Right lung (tissue), 10 donors: ENCODE results near the gene COG3. TPM values are rescaled to one million over a fixed set of nuclear protein-coding genes. Genes with fewer than 3 reads are reported as not detected.
"Not testable (repeated sequence)": the region's sequence is repeated elsewhere in the genome, so short reads cannot be mapped to it uniquely, and the experiment has no call there.

Experiments
- DNase-seq, 2 donors: peaks; one replicate each; pipeline ENCODE4 v3.0.0-alpha.2; 2013
- long read RNA-seq, 8 donors: transcript quantifications; one replicate each; lab custom pipeline, GENCODE V29; 2026
- polyA plus RNA-seq, 5 donors: library from polyadenylated mRNA; unstranded; fragments of 120-200 nt; gene quantifications; one replicate each; pipeline versions ENCODE4 v1.2.1 to v1.2.3, GENCODE V29; 2013; ENCODE audit warnings: inconsistent platforms in 1 of 5, low replicate concordance in 1 of 5; ENCODE audit not compliant: insufficient read length in 5 of 5, insufficient read depth in 1 of 5

The COG3 gene, protein sequence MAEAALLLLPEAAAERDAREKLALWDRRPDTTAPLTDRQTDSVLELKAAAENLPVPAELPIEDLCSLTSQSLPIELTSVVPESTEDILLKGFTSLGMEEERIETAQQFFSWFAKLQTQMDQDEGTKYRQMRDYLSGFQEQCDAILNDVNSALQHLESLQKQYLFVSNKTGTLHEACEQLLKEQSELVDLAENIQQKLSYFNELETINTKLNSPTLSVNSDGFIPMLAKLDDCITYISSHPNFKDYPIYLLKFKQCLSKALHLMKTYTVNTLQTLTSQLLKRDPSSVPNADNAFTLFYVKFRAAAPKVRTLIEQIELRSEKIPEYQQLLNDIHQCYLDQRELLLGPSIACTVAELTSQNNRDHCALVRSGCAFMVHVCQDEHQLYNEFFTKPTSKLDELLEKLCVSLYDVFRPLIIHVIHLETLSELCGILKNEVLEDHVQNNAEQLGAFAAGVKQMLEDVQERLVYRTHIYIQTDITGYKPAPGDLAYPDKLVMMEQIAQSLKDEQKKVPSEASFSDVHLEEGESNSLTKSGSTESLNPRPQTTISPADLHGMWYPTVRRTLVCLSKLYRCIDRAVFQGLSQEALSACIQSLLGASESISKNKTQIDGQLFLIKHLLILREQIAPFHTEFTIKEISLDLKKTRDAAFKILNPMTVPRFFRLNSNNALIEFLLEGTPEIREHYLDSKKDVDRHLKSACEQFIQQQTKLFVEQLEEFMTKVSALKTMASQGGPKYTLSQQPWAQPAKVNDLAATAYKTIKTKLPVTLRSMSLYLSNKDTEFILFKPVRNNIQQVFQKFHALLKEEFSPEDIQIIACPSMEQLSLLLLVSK
- polyA plus RNA-seq: 10 to 100 TPM; 30.7 to 41.0 (median 35.6) TPM
- long read RNA-seq, donor 1, full-length matches to known transcripts: 10 of 10 reads
- long read RNA-seq, donor 1, partial matches to known transcripts: 0 of 10 reads
- long read RNA-seq, donor 1, other reads (novel, unspliced or antisense): 0 of 10 reads
- long read RNA-seq, donor 2, partial matches to known transcripts: 8 of 9 reads
- long read RNA-seq, donor 2, other reads (novel, unspliced or antisense): 0 of 9 reads
- long read RNA-seq, donor 3, full-length matches to known transcripts: 6 of 6 reads
- long read RNA-seq, donor 3, partial matches to known transcripts: 0 of 6 reads
- long read RNA-seq, donor 3, other reads (novel, unspliced or antisense): 0 of 6 reads
- long read RNA-seq, donor 4, full-length matches to known transcripts: 3 of 3 reads
- long read RNA-seq, donor 4, partial matches to known transcripts: 0 of 3 reads
- long read RNA-seq, donor 4, other reads (novel, unspliced or antisense): 0 of 3 reads
- long read RNA-seq, donor 5, full-length matches to known transcripts: 1 of 1 reads
- long read RNA-seq, donor 5, partial matches to known transcripts: 0 of 1 reads
- long read RNA-seq, donor 5, other reads (novel, unspliced or antisense): 0 of 1 reads
- long read RNA-seq, donor 6, full-length matches to known transcripts: 7 of 7 reads
- long read RNA-seq, donor 6, partial matches to known transcripts: 0 of 7 reads
- long read RNA-seq, donor 6, other reads (novel, unspliced or antisense): 0 of 7 reads
- long read RNA-seq, donor 7: 0 reads
- long read RNA-seq, donor 8, partial matches to known transcripts: 0 of 1 reads
- long read RNA-seq, donor 8, other reads (novel, unspliced or antisense): 0 of 1 reads

DNA sequence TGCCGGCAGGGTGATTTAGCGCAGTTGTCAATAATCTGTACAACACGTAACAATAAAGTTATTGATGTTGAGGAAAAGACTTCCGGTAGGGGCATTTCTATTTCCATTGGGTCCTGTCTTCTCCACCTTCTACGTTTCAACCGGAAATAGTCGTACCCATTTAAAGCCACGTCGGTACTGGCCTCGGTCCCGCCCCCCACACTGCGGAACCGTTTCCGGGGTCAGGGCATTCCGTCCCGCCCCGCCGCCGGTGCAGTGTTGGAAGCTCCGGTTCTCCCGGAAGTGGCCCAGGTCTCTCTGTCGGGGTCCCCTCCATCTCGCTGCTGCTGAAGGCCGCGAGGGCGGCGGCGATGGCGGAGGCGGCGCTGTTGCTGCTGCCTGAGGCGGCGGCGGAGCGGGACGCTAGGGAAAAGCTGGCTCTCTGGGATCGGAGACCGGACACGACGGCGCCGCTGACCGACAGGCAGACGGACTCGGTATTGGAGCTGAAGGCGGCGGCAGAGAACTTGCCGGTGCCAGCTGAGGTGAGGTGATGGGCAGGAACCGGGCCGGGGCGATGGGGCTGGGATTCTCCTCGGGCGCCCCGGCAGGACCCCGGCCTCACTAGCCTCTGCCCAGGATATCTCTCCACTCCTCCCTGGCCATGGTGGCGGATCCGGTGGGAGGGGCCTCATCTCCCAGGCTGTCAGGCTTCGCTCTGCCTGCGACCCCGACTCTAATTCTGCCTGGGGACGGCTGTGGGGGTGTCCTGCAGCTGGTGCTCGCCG, at the start of gene COG3:
Gene COG3, plus strand, starts transcription at position 253 of the 767 bp plus-strand sequence. Its CDS starts 98 bp downstream, at position 351.
- peak; percentile 93 to 95 for DNase-seq

DNA sequence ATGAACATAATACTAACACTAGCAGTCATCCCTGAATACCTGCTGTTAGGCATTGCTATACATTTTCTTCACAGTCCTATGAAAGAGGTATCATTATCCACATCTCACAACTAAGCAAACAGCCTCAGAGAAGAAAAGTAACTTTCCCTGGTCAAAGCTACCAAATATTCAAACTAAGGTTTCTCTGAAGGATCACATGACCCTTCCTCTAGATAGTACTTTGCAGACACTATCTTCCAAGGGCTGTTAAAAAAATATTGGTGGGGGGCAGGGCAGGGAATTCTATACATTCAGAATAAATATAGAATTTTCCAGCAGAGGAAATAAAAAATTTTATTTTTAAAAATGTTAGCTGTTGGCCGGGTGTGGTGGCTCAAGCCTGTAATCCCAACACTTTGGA, 49.6 kb upstream of the COG3 start:
- no peak for DNase-seq

DNA sequence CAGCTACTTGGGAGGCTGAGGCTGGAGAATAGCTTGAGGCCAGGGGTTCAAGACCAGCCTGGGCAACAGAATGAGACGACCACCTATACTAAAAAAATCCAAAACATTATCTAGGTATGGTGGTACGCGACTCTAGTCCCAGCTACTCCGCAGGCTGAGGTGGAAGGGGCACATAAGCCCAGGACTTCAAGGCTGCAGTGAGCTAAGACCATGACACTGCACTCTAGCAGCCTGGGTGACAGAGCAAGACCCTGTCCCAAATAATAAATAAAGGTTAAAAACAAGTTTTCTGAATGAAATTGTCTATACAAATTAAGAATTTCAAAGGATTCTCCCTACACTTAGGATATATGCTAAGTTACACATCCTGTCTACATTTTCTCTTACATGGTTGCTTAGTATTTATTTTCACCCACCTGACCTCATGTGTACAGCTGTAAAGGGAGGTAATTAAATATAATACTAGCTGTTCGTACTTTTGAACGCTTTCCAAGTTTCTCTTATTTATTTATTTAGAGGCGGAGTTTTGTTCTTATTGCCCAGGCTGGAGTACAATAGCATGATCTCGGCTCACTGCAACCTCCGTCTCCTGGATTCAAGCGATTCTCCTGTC, 48.1 kb upstream of the COG3 start:
- DNase-seq: no peak

DNA sequence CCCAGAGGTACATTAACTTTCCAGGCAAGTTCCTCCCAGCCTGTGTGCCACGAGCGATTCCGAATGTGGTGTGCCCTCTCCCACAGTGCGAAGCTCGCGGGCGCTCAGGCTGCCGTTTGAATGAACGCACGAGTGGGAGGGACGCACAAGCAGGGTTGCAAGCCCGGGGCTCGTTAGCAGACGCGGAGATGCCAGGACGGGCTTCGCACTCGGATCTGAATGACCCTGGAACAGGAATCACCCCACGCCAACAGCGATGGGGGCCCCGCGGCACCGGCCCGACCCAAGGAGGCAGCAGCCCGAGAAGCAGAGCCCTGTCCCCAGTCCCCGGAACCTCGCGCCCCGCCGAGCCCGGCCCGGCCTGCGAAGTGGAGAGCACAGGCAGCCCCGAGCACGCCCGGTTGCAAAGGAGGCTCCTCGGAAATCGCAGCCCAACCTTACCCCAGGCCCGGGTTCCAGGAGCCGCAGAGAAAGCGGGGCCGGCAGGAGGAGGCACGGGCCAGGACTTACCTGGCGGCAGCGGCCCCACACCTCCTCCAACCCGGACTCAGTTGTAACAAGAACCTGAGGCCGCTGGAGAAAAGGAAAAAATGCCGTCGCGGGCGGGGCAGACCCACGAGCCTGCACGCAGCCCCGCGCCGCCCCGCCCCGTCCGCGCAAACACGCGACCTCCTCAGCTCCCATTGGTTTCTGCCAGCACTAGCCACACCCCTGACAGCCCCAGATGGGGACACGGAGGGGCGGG, 46.8 kb upstream of the COG3 start, which contains the start of gene SLC25A30:
Gene SLC25A30, minus strand, starts transcription at position 584 of the 745 bp plus-strand sequence. CDS start 6,948 bp downstream, outside the sequence.
- peak; percentile 86 to 87 for DNase-seq

DNA sequence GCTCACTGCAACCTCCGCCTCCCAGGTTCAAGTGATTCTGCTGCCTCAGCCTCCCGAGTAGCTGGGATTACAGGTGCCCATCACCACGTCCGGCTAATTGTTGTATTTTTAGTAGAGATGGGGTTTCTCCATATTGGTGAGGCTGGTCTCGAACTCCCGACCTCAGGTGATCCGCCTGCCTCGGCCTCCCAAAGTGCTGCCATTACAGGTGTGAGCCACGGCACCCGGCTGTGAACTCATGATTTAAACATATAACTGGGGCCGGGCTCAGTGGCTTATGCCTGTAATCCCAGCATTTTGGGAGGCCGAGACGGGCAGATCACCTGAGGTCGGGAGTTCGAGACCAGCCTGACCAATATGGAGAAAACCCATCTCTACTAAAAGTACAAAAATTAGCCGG, 45.4 kb upstream of the COG3 start:
- DNase-seq: not testable (repeated sequence)

DNA sequence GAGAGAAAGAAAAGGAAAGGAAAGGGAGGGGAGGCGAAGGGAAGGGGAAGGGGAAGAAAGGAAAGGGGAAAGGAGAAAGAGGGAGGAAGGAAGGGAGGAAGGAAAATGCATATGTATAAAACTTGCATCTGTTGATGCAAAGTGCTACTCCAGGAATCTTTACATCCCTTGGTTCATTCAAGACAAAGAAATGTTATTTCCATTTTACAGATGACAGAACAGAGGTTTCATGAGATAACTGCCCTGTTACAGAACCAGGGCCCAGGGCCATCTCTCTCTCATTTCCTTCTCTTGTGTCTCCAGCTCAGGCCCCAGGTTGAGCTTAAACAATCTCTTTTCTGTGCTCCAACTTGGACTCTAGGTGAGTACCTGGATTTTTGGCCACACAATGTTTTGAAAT, 44.8 kb upstream of the COG3 start:
- no peak for DNase-seq

DNA sequence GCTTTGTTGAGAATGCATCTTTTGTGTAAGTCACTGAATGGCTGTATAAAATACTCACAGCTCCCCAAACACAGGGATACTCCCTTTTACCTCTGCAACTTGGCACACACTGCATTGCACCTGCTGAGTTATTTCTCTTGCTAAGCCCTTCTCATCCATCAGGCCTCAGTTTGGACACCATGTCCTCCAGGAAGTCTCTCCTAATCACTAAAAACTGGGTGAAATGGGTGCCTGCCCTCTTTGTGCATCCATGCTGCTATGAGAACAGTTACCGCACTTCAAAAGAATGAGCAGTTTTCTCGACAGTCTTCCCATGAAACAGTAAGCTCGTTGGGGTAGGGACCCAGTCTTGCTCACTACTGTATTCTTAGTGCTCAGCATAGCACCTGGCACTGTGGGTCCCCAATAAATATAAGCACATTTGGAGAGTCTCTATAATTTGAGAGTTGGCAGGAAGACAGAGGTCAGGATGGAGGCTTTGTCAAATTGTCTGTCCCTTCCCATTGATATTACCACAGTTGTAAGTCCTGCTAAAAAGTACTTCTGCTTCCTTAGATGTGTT, 41.9 kb upstream of the COG3 start:
- DNase-seq: no peak

DNA sequence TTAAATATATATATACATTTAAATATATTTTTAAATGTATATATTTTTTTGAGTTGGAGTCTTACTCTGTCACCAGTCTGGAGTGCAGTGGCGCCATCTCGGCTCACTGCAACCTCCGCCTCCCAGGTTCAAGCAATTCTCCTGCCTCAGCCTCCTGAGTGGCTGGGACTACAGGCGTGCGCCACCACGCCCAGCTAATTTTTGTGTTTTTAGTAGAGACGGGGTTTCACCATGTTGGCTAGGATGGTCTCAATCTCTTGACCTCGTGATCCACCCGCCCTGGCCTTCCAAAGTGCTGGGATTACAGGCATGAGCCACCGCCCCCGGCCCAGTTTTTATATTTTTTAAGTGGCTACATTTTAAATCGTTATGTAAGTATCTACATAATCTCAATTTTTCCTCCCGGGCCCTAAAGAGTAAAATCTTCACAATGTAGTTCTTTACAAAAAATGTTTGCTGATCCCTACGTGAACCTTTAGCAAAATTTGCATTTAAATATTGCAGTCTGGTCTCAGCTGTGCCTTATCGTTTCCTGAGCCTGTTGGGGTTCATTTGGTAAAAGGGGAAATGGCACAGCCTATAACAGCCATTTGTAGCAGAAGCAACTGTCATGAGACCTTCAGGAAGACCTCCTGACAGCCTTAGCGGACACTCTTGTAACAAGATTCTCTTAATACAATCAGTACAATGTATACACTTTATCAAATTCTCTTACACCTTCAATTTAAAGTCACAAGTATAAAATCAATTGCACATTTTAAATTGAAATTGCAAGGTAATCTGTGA, 38.5 kb upstream of the COG3 start:
- DNase-seq: not testable (repeated sequence)

DNA sequence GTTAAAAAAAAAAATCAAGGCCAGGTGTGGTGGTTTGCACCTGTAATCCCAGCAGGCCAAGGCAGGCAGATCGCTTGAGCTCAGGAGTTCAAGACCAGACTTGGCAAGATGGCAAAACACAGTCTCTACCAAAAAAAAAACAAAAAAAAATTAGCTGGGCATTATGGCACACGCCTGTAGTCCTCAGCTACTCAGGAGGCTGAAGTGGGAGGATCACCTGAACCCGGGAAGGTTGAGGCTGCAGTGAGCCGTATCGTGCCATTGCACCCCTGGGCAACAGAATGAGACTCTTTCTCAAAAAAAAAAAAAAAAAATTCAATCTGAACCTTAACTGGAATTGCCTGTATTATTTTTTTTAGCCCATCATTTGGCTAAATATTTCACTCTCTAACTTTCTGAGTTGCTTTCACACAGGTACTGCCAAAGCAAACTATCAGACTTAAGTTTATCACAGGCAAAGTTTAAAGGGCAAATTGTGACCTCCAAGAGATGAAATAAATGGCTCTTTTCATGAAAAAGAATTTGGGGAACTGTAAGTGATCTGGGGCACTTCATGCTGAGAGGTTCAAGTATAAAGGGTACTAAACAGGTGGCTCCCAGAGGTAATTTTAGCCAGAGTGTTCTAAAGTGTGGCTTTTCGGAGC, 31.9 kb upstream of the COG3 start:
- DNase-seq: no peak

DNA sequence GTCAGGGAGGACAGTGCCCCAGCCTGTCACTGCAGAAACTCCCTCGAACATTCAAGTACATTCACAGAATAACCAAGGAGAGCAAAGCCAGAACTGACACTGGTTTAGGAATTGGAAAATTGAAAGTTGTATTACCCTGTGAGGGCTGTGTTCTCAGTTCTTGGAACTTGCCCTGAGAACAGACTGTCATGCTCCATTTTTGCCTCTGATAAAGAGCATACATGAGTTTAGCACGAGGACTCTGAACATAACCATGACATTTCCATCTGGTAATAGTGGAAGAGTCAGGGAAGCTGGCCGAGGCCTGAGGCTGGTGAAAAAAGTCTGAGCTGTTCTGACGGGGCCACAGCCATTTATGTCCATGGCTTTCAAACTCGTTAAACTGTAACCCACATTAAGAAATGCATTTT, 31.4 kb upstream of the COG3 start:
- DNase-seq: no peak

DNA sequence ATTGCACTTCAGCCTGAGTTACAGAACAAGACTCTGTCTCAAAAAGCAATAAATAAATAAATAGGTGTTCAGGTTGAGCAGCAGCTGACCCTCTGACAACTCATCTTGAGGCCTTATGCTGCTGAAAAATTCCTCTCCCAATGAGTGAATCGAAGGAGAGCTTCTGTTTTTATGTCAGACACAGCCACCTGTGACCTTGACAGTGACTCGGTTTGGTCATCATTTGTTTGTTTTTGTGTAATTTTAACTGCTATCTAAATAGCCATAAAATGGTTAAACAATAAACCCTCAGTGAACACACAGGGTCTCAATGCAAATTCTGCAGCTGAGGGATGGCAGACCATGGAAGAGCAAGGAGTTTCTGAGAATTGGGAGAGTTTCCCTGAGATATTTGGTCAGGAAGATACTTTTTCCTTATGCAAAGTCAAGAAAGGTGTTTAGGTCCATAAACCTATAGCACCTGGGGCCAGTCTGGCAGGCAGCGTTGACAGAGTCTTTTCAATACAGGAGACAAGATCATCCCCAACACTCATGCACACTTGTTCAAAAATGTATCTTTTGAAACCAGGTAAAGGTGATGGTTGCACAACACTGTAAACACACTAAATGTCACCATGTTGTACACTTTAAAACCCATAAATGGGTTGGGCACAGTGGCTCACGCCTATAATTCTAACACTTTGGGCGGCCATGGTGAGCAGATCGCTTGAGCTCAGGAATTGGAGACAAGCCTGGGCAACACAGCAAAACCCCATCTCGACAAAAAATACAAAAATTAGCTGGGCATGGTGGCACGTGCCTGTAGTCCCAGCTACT, 30.0 kb upstream of the COG3 start:
- DNase-seq: no peak

DNA sequence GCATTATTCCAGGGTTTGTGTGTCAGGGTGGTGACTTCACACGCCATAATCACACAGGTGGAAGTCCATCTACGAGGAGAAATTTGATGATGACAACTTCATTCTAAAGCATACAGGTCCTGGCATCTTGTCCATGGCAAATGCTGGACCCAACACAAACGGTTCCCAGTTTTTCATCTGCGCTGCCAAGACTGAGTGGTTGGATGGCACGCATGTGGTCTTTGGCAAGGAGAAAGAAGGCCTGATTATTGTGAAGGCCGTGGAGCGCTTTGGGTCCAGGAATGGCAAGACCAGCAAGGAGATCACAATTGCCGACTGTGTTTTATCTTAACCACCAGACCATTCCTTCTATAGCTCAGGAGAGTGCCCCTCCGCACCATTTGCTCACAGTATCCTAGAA, 28.4 kb upstream of the COG3 start:
- DNase-seq: no peak

DNA sequence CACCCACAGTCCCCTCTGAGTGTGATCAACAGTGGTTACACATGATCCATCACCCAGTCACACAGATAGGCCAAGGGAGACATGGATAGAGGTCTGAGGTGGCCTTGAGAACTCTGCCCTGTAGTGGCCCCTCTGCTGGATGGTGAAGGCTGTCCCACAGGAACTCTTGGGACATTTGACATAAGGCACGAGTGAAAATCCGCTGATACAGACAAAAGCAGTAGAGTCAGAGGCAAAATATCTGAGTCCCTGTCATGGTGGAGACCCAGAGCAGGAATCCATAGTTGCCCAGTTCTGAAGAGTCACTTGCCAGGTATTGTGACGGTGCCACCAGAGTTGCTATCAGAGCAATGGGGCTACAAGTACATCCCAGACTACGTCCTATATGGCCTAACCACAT, 27.8 kb upstream of the COG3 start:
- DNase-seq: no peak

DNA sequence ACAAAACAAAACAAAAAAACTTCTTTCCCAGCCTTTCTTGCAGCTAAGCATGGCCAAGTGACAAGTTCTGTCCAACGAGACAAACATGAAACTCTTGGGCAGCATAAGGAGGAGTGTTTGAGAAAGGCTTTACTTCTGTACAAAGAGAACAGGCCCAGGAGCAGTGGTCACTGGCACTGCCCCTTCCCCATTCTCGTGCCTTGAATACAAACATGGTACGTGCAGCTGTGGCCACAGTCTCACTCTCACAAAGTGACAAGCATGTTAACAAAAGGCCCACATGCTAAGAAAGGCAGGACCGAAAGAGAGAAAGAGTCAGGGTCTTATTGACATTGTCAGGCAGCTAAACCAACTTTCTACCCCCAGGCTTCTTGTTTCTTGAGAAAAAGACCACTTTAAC, 26.8 kb upstream of the COG3 start:
- DNase-seq: no peak

DNA sequence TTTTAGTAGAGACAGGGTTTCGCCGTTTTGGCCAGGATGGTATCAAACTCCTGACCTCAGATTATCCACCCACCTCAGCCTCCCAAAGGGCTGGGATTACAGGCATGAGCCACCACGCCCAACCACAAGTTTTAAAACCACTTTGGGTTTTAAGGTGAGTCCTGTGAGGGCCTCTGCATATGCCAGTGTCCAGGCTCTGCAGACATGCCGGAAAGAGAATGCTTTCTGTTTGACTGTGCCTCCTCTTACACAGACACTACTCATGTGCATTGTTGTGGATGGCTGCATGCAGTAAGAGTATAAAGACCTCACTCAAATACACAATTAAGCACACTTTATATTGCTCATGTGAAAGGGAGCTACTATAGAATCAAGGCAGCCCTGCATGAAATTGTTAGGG, 25.7 kb upstream of the COG3 start:
- DNase-seq: no peak

DNA sequence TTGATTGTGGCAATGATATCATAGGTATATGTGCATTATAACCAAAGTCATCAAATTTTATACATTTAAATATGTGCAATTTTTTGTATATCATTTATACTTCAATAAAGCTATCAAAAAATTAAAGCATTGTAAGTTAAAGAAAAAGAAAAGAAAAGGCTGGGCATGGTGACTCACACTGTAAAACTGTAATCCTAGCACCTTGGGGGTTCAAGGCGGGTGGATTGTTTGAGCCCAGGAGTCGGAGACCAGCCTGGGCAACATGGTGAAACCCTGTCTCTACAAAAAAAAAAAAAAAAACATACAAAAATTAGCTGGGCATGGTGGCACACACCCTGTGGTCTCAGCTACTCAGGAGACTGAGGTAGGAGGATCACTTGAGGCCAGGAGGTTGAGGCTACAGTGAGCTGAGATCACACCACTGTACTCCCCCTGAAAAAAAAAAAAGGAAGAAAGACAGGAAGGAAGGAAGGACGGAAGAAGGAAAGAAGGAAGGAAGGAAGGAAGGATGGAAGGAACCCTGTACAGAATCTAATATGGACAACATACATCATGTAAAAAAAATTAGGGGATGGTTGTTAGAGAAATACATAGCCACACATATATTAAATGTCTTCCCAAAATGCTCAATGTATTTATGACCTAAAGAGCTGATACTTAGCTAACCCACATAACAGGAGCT, 24.8 kb upstream of the COG3 start:
- DNase-seq: no peak
